SK-N-MC (cell line): ENCODE measurements around the gene GNAO1.

Source experiments
- DNase-seq: peaks from one replicate; pipeline ENCODE4 v3.0.0-alpha.2; 2011; ENCODE audit warnings: low read depth, low spot score
- H3K27ac ChIP-seq: fragments of 200-600 bp; sonication (generic); 2 replicates; pipeline ENCODE4 v1.5.1; 2016; ENCODE audit warnings: mixed run types
- H3K36me3 ChIP-seq: fragments of 200-600 bp; sonication (generic); 2 replicates; pipeline ENCODE4 v1.6.1; 2017; ENCODE audit warnings: antibody characterized with exemption, low read length, mixed read lengths; ENCODE audit not compliant: insufficient read depth
- H3K4me3 ChIP-seq: fragments of 200-600 bp; sonication (generic); 2 replicates; pipeline ENCODE4 v1.5.1; 2016
- H3K9ac ChIP-seq: fragments of 200-600 bp; sonication (generic); 2 replicates; pipeline ENCODE4 v1.8.0; 2017; ENCODE audit warnings: mixed run types, mixed read lengths; ENCODE audit not compliant: insufficient read length
- H3K9me3 ChIP-seq: fragments of 200-600 bp; sonication (generic); 2 replicates; pipeline ENCODE4 v1.6.1; 2017; ENCODE audit warnings: low read depth, mild to moderate bottlenecking, antibody characterized with exemption, low read length, moderate library complexity, mixed read lengths
- EZH2 ChIP-seq: fragments of 200-600 bp; sonication (generic); IDR thresholded peaks from one replicate; pipeline ENCODE4 v1.6.1; 2017; ENCODE audit warnings: antibody characterized with exemption
- FOXP2 ChIP-seq: optimal IDR thresholded peaks from 2 replicates; pipeline ENCODE3; 2011; ENCODE audit warnings: mild to moderate bottlenecking, moderate library complexity; ENCODE audit not compliant: insufficient read depth; ENCODE audit errors: extremely low read length, control extremely low read depth
- POLR2AphosphoS5 ChIP-seq: IDR thresholded peaks from 2 replicates; pipeline ENCODE4 v1.6.1; 2012; ENCODE audit warnings: mild to moderate bottlenecking, low read depth, low read length, borderline replicate concordance

Gene GNAO1

GRCh38 chr16:56336071-56336688, 144.9 kb downstream of the GNAO1 start:
- Histone ChIP-seq H3K36me3 (no peaks in the 10 kb centered on the region), H3K9ac (no peak overlapping the region), H3K27ac (no peak overlapping the region), H3K9me3 (no peaks in the 10 kb centered on the region), H3K4me3 (no peak overlapping the region)
- no peak for DNase-seq
- no peak for TF ChIP-seq POLR2AphosphoS5
- TF ChIP-seq FOXP2: no peak
- no peak for TF ChIP-seq EZH2

GRCh38 chr16:56336711-56337110, 145.4 kb downstream of the GNAO1 start:
- Histone ChIP-seq H3K9me3 (no peaks in the 10 kb centered on the region), H3K27ac (no peak overlapping the region), H3K4me3 (no peak overlapping the region), H3K36me3 (no peaks in the 10 kb centered on the region), H3K9ac (no peak overlapping the region)
- DNase-seq: no peak
- TF ChIP-seq EZH2 (no peak), FOXP2 (no peak), POLR2AphosphoS5 (no peak)

GRCh38 chr16:56337131-56337857, 146.0 kb downstream of the GNAO1 start:
- Histone ChIP-seq H3K27ac (no peak overlapping the region), H3K9me3 (no peaks in the 10 kb centered on the region), H3K9ac (no peak overlapping the region), H3K36me3 (no peaks in the 10 kb centered on the region), H3K4me3 (no peak overlapping the region)
- no peak for TF ChIP-seq EZH2
- no peak for TF ChIP-seq FOXP2
- no peak for TF ChIP-seq POLR2AphosphoS5
- DNase-seq: no peak

DNA sequence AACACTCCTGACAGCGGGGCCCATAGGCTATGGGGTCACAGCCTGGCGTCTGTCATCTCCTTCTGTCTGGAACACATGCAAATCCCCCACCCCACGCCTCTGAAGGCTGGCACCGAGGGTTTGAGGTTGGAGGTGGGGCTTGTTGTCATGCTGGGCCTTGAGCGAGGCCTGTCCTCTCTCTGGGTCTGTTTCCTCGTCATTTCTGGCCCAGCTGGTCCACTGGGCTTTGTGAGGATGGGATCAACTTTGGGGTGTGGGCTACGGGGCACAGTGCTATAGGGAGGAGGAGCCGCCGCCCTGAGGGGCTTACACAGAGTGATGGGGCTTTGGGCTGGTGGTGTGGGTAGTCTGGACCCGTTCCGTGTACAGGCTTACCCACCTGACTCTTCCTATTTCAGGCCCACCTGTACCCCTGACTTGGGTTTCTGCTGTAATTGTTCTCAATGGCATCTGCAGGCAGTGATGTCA, 146.6 kb downstream of the GNAO1 start:
- Histone ChIP-seq H3K36me3 (no peaks in the 10 kb centered on the region), H3K9me3 (no peaks in the 10 kb centered on the region), H3K27ac (no peak overlapping the region)

DNA sequence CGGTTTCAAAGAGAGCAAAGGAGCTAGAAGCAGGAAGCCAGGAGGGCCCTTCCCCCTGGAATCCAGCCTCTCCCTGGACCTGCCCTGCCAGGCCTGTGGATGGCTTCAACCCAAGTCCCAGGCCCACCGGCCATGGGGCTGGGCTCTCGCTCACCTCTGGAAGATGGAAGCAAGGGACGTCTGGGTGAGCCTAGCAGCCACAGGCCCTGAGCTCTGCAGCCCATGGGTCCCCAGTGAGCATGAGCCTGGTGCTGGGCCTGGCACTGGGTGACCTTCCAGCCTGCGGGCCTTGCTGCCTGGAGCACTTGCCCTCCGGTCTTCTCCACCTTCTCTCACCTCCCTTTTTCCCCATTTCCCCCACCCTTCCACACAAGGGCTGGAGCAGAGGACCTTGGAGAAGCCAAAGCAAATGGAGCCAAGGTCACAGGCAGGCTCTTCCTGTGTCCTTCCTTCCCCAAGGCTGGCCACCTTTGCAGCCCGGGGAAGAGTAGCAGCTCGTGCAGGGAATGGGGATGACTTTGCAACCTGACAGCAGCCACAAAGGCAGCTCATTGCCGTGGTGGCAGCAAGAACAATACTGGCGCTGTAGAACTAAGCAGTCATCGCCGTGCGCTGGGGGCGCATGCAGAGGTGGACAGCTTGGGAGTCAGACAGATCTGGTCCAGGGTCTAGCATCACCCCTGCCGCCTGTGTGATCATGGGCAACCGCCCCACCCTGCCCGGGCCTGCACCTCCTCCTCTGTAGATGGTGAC, 147.5 kb downstream of the GNAO1 start:
- Histone ChIP-seq H3K4me3 (no peak overlapping the region), H3K27ac (no peak overlapping the region), H3K36me3 (no peaks in the 10 kb centered on the region), H3K9me3 (no peaks in the 10 kb centered on the region), H3K9ac (no peak overlapping the region)
- TF ChIP-seq EZH2 (no peak), POLR2AphosphoS5 (no peak), FOXP2 (no peak)
- no peak for DNase-seq

More for the DNA sequence above, 146.6 kb downstream of the GNAO1 start:
- no peak for TF ChIP-seq POLR2AphosphoS5
- TF ChIP-seq EZH2: no peak
- TF ChIP-seq FOXP2: no peak
- Histone ChIP-seq H3K4me3 (no peak overlapping the region), H3K9ac (no peak overlapping the region)
- no peak for DNase-seq

DNA sequence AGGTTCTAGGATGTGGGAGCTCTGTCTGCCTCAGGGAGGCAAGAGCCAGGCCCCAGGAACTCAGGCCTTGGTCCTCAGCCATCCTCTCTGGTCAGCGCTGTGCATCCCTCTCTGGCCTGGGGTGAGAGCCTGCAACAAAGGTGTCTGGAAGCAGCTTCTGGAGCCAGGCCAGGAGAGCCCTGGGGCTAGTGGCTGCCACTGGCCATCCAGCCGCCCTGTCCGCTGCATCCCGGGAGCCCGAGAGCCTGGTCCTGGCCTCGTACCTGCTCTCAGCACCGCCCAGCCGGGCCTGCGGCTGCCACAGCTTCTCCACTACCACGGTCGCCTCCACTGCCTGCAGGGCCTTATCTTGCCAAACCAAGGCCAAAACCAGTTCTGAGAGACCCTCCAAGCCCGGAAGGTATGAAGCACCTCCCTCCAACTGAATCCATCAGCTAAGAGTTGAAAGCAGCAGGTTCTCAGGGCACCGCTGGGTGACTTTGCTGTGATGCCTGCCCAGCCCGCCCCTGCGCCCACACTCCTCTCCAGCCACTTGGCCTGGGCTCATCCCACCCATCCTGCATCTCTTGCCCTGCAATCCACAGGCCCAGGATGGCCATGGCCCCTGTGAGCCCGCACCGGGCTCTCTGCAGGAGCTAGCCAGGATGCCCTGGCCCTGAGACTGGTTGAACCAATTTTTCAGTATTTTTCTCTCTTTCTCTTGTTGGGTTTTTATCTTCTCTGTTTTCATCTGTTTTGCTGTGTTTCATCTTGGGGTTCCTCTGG, 148.3 kb downstream of the GNAO1 start:
- Histone ChIP-seq H3K36me3 (no peaks in the 10 kb centered on the region), H3K27ac (no peak overlapping the region), H3K9me3 (no peaks in the 10 kb centered on the region), H3K9ac (no peak overlapping the region), H3K4me3 (no peak overlapping the region)
- TF ChIP-seq FOXP2: no peak
- no peak for TF ChIP-seq EZH2
- no peak for TF ChIP-seq POLR2AphosphoS5
- DNase-seq: no peak

GRCh38 chr16:56340416-56340815, 149.1 kb downstream of the GNAO1 start:
- DNase-seq: no peak
- Histone ChIP-seq H3K27ac (no peak overlapping the region), H3K4me3 (no peak overlapping the region), H3K9ac (no peak overlapping the region), H3K36me3 (no peaks in the 10 kb centered on the region), H3K9me3 (no peaks in the 10 kb centered on the region)
- TF ChIP-seq POLR2AphosphoS5 (no peak), FOXP2 (no peak), EZH2 (no peak)
